ENCODE data around the gene MVB12A.

DNA sequence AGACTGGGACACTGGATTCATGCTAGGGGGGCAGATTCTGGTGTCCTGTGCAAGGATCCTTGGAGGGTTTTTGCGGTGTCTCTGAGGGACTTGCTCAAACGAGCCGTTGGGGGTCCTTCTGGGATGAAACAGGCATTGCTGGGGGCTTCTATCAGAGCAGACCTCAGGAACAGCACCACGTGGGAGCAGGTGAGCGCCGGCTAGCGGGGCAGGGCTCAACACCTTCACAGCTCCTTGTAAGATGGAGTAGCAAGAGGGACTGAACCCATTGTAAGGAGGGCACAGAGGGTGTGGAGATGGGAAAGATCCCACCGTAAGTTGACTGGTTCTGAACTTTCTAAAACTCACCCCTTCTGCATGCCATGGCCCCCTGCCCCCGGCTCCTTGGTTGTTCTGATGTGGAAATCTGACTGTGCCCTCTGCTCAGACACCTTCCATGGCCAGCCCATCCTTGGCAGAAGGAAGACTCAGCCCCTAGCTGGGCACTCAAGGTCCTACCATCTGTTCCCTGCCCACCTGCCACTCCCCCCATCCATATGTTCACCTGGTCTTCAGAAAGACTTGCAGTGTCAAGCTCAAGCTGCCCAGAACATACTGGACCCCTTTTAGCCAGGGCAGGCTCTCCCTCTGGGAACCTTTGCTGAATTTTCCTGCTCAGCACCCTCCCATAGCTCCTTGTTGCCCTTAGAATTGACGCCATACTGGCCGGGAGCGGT is 51.7 kb downstream of the MVB12A start:
- no peak for TF ChIP-seq CTCF (IDR thresholded peaks at IDR 0.05 in 2 of 3, conservative IDR thresholded peaks at IDR 0.05 in 1 of 3; ENCODE audit: control insufficient read depth in 2 of 3, extremely low read depth in 1 of 3, insufficient read depth in 1 of 3, low read depth in 3 of 3, low read length in 3 of 3)
- TF ChIP-seq ESRRA (IDR thresholded peaks at IDR 0.05; ENCODE audit: low read length): no peak
- no peak for TF ChIP-seq POLR2AphosphoS5 (IDR thresholded peaks at IDR 0.05; ENCODE audit: low read length)
- no peak for TF ChIP-seq TCF12 (IDR thresholded peaks at IDR 0.05; ENCODE audit: low read depth, low read length)
- TF ChIP-seq ZNF24 (IDR thresholded peaks at IDR 0.05): no peak
- TF ChIP-seq SRF (IDR thresholded peaks at IDR 0.05; ENCODE audit: low read depth in 2 of 2, low read length in 2 of 2): no peak
- no peak for TF ChIP-seq POLR2A (IDR thresholded peaks at IDR 0.05; ENCODE audit: low read depth, low read length)
- TF ChIP-seq STAT3 (IDR thresholded peaks at IDR 0.05; ENCODE audit: low read depth, low read length): no peak
- TF ChIP-seq ASH2L (IDR thresholded peaks at IDR 0.05; ENCODE audit: borderline replicate concordance, low read depth): no peak
- TF ChIP-seq IRF3 (IDR thresholded peaks at IDR 0.05): no peak
